MCF 10A (cell line): ENCODE data around the gene SORBS1. TPM values are rescaled to one million over a fixed set of nuclear protein-coding genes. Genes with fewer than 3 reads are reported as not detected.

Experiments used
- BruUV-seq: library from RNA; stranded (reverse); fragments of 400-500 nt; replicated peaks from 2 replicates; lab custom pipeline; 2021; lab: Mats Ljungman, UMichigan
- CTCF ChIA-PET: fragments of 300-600 bp; sonication (Branson Sonifier 250); formaldehyde crosslinking; extraction: SDS; loops from one replicate; lab custom pipeline; 2021; ENCODE audit warnings: antibody characterized with exemption, inconsistent platforms; lab: Yijun Ruan, JAX
- POLR2A ChIA-PET: fragments of 300-600, 350-650 bp; sonication (Branson Sonifier 250); formaldehyde crosslinking; extraction: SDS; loops from one replicate; lab custom pipeline; 2020; ENCODE audit warnings: antibody characterized with exemption, inconsistent platforms; lab: Yijun Ruan, JAX
- DNase-seq: peaks from one replicate; pipeline ENCODE4 v3.0.0-alpha.2; 2018; ENCODE audit not compliant: unreplicated experiment
- H3K27ac Mint-ChIP-seq: one replicate; pipeline ENCODE4 v1.8.0; 2022; ENCODE audit warnings: mild to moderate bottlenecking, low read depth, mixed read lengths; ENCODE audit not compliant: unreplicated experiment
- H3K27me3 Mint-ChIP-seq: one replicate; pipeline ENCODE4 v1.8.0; 2022; ENCODE audit warnings: mixed read lengths; ENCODE audit not compliant: insufficient read depth, unreplicated experiment
- H3K36me3 Mint-ChIP-seq: one replicate; pipeline ENCODE4 v1.8.0; 2022; ENCODE audit warnings: mild to moderate bottlenecking, moderate library complexity, mixed read lengths; ENCODE audit not compliant: insufficient read depth, unreplicated experiment
- H3K4me1 Mint-ChIP-seq: one replicate; pipeline ENCODE4 v1.8.0; 2022; ENCODE audit warnings: mixed read lengths; ENCODE audit not compliant: insufficient read depth, unreplicated experiment
- H3K4me3 Mint-ChIP-seq: one replicate; pipeline ENCODE4 v1.8.0; 2022; ENCODE audit warnings: mild to moderate bottlenecking, moderate library complexity, mixed read lengths; ENCODE audit not compliant: unreplicated experiment
- H3K9me3 Mint-ChIP-seq: one replicate; pipeline ENCODE4 v1.8.0; 2022; ENCODE audit warnings: mixed read lengths; ENCODE audit not compliant: unreplicated experiment
- CTCF ChIP-seq: fragments of 200-600 bp; IDR thresholded peaks from one replicate; pipeline ENCODE4 v1.8.0; 2022; ENCODE audit warnings: antibody characterized with exemption, mild to moderate bottlenecking; ENCODE audit not compliant: unreplicated experiment
- intact Hi-C: fragments of 100-400 bp; cut with micrococcal nuclease; formaldehyde crosslinking; loops from 2 replicates; pipeline ENCODE4 v1.14.1; 2022
- total RNA-seq: library from RNA; stranded (reverse); gene quantifications from 2 replicates; pipeline ENCODE4 v1.2.3, GENCODE V29; 2022

Gene SORBS1
- total RNA-seq, 1 experiment from 2014 or later: 1.0 TPM

- POLR2A ChIA-PET: interaction anchor here (0.6 kb wide), 2 partner anchors 30 to 960 kb away, joined by 3 read pairs; no protein-coding TSS in a partner anchor
- H3K9me3 Mint-ChIP-seq: no peaks in the 10 kb centered on the region
- TF ChIP-seq CTCF: no peak
- peaks cover 12% of the 10 kb centered on the region for H3K4me1 Mint-ChIP-seq
- CTCF ChIA-PET: interaction anchor here (0.6 to 11.0 kb wide), 4 partner anchors 9 to 162 kb away, joined by 3 to 178 read pairs (median 10); no protein-coding TSS in a partner anchor
- H3K27ac Mint-ChIP-seq: no peak overlapping the region
- intact Hi-C loops: no loop called here
- no TSS peak for BruUV-seq
- H3K27me3 Mint-ChIP-seq: no peaks in the 10 kb centered on the region
- H3K4me3 Mint-ChIP-seq: no peak overlapping the region
- H3K36me3 Mint-ChIP-seq: no peaks in the 10 kb centered on the region
- DNase-seq: no peak
Observed at GRCh38 chr10:95440756-95441546, 120.2 kb downstream of the SORBS1 start.

- CTCF ChIA-PET: interaction anchor here (1.5 to 11.0 kb wide), 4 partner anchors 8 to 161 kb away, joined by 4 to 178 read pairs (median 10); no protein-coding TSS in a partner anchor
- Mint-ChIP-seq H3K27me3 (no peaks in the 10 kb centered on the region), H3K4me1 (peaks cover 4% of the 10 kb centered on the region), H3K36me3 (no peaks in the 10 kb centered on the region), H3K27ac (no peak overlapping the region), H3K4me3 (no peak overlapping the region), H3K9me3 (no peaks in the 10 kb centered on the region)
- POLR2A ChIA-PET: interaction anchor here (0.6 kb wide), 1 partner anchor 14 kb away, joined by 3 read pairs; no protein-coding TSS in a partner anchor
- no peak for TF ChIP-seq CTCF
- BruUV-seq: no TSS peak
- DNase-seq: no peak
- intact Hi-C loops: no loop called here
Observed at GRCh38 chr10:95440038-95440725, 121.0 kb downstream of the SORBS1 start.

- intact Hi-C loops: no loop called here
- DNase-seq: no peak
- no TSS peak for BruUV-seq
- H3K27me3 Mint-ChIP-seq: no peaks in the 10 kb centered on the region
- no peak for TF ChIP-seq CTCF
- H3K4me3 Mint-ChIP-seq: no peak overlapping the region
- no peak overlapping the region for H3K27ac Mint-ChIP-seq
- H3K9me3 Mint-ChIP-seq: no peaks in the 10 kb centered on the region
- H3K36me3 Mint-ChIP-seq: no peaks in the 10 kb centered on the region
- CTCF ChIA-PET: interaction anchor here (0.6 to 11.0 kb wide), 8 partner anchors 7 to 1808 kb away, joined by 3 to 178 read pairs (median 4); no protein-coding TSS in a partner anchor
- POLR2A ChIA-PET: interaction anchor here (0.6 kb wide), 1 partner anchor 12 kb away, joined by 3 read pairs; no protein-coding TSS in a partner anchor
- H3K4me1 Mint-ChIP-seq: no peaks in the 10 kb centered on the region
Observed at GRCh38 chr10:95438781-95439180, 122.4 kb downstream of the SORBS1 start.

GRCh38 chr10:95437669-95438068, 123.5 kb downstream of the SORBS1 start:
- intact Hi-C loops: no loop called here
- no peaks in the 10 kb centered on the region for H3K9me3 Mint-ChIP-seq
- H3K36me3 Mint-ChIP-seq: no peaks in the 10 kb centered on the region
- no peaks in the 10 kb centered on the region for H3K27me3 Mint-ChIP-seq
- no TSS peak for BruUV-seq
- CTCF ChIA-PET: interaction anchor here (0.6 to 11.0 kb wide), 10 partner anchors 6 to 257 kb away, joined by 3 to 178 read pairs (median 4); no protein-coding TSS in a partner anchor
- POLR2A ChIA-PET: no interaction called here
- no peak overlapping the region for H3K27ac Mint-ChIP-seq
- TF ChIP-seq CTCF: no peak
- H3K4me1 Mint-ChIP-seq: no peaks in the 10 kb centered on the region
- no peak for DNase-seq
- no peak overlapping the region for H3K4me3 Mint-ChIP-seq
